GM12891 (cell line): ENCODE data around the gene EID3.

ENCODE experiments used
- DNase-seq: peaks from one replicate; pipeline ENCODE4 v3.0.0; 2011; ENCODE audit warnings: low spot score; ENCODE audit not compliant: insufficient read length
- FAIRE-seq: peaks from 2 replicates; lab custom pipeline; 2011; peaks lifted over from hg19 to GRCh38; lab: Jason Lieb, UNC
- PAX5 ChIP-seq: IDR thresholded peaks from 2 replicates; pipeline ENCODE4 v1.6.1; 2011; ENCODE audit warnings: low read length, moderate library complexity, mild to moderate bottlenecking; ENCODE audit not compliant: insufficient read depth, severe bottlenecking
- POLR2A ChIP-seq: IDR thresholded peaks from 2 replicates; pipeline ENCODE4 v1.6.1; 2011; ENCODE audit warnings: low read depth, low read length, control low read depth
- POLR2AphosphoS5 ChIP-seq: IDR thresholded peaks from 2 replicates; pipeline ENCODE4 v1.6.1; 2011; ENCODE audit warnings: low read depth, low read length, control low read depth
- POU2F2 ChIP-seq: IDR thresholded peaks from 2 replicates; pipeline ENCODE4 v1.6.1; 2011; ENCODE audit warnings: low read depth, mild to moderate bottlenecking, control low read depth, low read length, moderate library complexity
- SPI1 ChIP-seq: IDR thresholded peaks from 2 replicates; pipeline ENCODE4 v1.6.1; 2011; ENCODE audit warnings: low read depth, low read length, control low read depth
- TAF1 ChIP-seq: IDR thresholded peaks from 2 replicates; pipeline ENCODE4 v1.6.1; 2011; ENCODE audit warnings: low read depth, low read length, control low read depth

The EID3 gene

GRCh38 chr12:104296718-104297117, 6.8 kb upstream of the EID3 start:
- DNase-seq, result no peak
- no peak for FAIRE-seq
- TF ChIP-seq POLR2A, result no peak
- no peak for TF ChIP-seq POU2F2
- no peak for TF ChIP-seq PAX5
- TF ChIP-seq POLR2AphosphoS5, result no peak
- TF ChIP-seq TAF1, result no peak
- TF ChIP-seq SPI1, result no peak

DNA sequence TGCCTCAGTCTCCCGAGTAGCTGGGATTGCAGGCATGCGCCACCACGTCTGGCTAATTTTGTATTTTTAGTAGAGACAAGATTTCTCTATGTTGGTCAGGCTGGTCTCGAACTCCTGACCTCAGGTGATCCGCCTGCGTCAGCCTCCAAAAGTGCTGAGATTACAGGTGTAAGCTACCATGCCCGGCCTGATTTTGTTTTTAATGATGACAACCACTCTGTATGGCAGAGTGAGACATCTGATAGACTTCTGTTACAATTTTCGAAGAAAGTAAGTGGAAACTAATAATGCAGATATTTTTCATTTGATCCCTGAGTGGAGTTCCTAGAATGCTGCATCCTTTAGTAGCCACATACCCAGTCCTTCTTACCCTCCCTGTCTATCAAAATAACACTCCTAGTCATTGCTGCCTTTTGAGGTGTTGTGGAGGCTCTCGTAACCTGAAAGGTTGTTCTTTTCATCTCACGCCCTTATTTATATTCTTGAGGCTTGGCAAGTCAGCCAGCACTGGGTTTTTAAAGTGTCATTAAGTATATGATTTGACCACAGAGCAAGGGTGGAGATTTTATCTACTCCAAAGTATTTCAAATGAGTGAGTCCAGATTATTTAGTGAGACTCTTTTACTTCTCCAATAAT, 5.9 kb upstream of the EID3 start:
- FAIRE-seq, result no peak
- DNase-seq, result no peak
- TF ChIP-seq TAF1 (no peak), POU2F2 (no peak), POLR2A (no peak), SPI1 (no peak), PAX5 (no peak), POLR2AphosphoS5 (no peak)

DNA sequence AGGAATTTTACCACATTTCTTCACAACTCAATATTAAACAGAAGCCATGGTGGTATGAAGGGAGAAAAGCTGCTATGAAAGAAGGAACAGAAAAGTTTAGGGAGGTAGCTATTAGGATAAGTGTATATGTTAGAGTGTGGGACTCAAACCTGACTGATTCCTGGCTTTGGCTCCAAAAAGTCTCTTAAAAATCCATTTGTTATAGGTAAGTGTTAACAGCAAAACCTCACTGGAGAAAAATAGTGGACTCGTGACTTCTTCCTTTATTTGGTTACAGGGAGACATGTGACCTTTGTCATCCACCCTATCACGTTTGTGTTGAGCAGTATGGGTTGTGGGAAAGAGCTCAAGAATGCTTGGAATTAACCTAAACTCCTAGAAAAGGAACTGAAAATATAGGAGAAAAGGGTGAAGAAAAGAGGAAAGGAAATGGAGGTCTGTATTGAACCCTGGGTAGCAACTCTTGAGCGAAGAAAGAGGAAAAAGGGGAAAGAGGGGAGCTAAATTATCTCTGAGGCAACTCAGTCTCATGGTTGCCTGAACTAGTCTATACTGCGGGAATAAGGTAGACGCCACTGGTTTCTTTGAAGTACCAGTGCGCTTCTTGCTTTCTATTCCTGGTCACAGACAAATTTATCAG, 3.6 kb upstream of the EID3 start:
- no peak for DNase-seq
- FAIRE-seq, result no peak
- TF ChIP-seq PAX5 (no peak), TAF1 (no peak), POLR2A (no peak), POLR2AphosphoS5 (no peak), SPI1 (no peak), POU2F2 (no peak)

DNA sequence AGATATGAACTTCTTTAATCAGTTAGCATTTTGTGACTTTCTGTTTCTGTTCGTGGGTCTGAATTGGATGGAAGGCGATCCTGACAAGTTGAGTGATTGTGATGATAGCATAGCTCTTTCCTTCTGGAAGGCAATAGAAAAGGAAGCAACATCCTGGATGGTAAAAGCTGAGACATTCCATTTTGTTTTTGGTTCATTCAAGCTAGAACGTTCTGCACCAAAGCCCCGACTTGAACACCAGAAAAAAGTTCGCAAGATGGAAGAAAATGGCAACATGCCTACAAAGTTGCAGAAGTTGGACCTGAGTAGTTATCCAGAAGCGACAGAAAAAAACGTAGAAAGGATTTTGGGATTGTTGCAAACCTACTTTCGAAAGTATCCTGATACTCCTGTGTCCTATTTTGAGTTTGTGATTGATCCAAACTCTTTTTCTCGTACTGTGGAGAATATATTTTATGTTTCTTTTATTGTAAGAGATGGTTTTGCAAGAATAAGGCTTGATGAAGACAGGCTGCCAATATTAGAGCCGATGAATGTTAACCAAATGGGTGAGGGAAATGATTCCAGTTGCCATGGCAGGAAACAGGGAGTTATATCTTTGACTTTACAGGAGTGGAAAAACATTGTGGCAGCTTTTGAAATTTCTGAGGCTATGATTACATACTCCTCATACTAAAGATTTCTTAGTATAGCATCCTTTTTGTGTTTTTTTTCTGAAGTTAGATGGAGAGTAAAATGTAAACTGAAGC, 896 bp downstream of the EID3 start:
- no peak for DNase-seq
- TF ChIP-seq POLR2A (no peak), SPI1 (no peak), POU2F2 (no peak), TAF1 (no peak), PAX5 (no peak), POLR2AphosphoS5 (no peak)
- FAIRE-seq, result no peak

DNA sequence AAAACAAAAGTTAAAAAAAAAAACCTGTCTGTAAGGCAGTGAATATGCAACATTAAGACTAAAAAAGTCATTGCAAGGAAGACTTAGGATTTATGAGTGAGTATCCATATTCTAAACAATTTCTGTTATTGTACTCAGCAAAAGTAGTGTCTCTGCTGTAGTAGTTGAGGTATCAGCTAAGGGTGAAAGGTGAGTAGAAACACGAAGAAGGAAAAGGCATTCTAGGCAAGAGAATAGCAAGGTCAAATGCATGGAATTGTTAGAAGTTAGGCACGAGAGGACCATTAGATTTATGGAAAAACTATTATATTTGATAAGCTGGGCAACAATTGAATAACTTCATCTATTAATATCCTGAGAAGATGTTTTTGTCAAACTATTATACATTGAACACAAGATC, 1.8 kb downstream of the EID3 start:
- no peak for TF ChIP-seq POU2F2
- TF ChIP-seq SPI1, result no peak
- TF ChIP-seq TAF1, result no peak
- no peak for TF ChIP-seq POLR2AphosphoS5
- TF ChIP-seq POLR2A, result no peak
- TF ChIP-seq PAX5, result no peak
- DNase-seq (no peak), FAIRE-seq (no peak)

DNA sequence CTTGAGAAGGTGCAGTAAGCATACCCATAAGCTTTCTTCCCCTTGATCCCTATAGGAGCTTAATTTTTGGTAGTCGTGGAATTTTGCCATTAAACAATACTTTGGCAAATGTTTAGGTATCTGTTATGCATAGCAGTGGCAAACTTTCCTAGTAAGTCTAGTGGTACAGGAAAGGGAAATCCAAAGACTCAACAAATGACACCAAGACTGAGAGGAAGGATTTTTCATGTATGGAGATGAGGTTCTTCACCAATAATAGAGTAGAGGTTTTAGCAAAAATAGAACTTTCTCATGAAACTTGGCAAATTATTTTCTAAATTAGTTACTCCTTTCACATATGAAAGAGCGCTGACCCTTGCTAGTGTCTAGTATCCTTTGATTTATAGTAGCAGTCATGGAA, 2.8 kb downstream of the EID3 start:
- FAIRE-seq, result no peak
- no peak for DNase-seq
- no peak for TF ChIP-seq POLR2A
- TF ChIP-seq SPI1, result no peak
- TF ChIP-seq POLR2AphosphoS5, result no peak
- no peak for TF ChIP-seq PAX5
- no peak for TF ChIP-seq TAF1
- no peak for TF ChIP-seq POU2F2

DNA sequence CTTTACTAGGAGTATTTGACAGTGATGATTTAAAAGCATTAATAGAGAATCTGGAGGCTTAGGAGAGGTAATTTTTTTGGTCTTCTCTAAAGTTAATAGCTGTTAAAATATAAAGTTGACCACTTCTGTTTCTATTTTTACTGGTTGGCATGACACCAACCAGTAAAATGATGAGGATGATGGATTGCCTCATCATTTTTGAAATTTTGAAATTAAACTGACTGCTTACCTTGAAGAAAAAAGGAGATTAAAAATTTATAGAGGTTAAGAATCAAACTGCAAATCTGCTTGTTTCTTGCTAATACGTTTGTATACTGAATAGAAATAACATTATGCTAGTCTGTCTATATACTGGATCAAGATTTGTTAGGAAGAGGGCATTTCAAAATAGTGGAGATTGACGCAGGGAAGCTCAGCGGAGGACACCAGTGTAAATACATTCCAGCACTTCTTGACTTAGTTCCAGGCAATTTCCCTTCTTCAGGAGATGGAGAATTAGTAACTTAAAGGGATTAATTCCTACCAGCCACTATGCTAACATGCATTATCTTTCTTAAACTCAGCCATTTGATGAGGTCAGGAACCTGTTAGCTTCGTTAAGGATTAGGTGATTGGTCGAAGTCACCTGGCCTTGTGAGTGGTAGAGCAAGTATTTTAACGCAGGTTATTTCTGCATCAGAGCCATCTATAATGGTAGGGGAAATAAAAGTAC, 3.6 kb downstream of the EID3 start:
- no peak for DNase-seq

GRCh38 chr12:104307655-104308000, 4.1 kb downstream of the EID3 start:
- FAIRE-seq (no peak), DNase-seq (no peak)
- no peak for TF ChIP-seq POLR2A
- no peak for TF ChIP-seq SPI1
- TF ChIP-seq POLR2AphosphoS5, result no peak
- TF ChIP-seq TAF1, result no peak
- no peak for TF ChIP-seq POU2F2
- TF ChIP-seq PAX5, result no peak

More for the DNA sequence above, 3.6 kb downstream of the EID3 start:
- TF ChIP-seq PAX5 (no peak), SPI1 (no peak), POU2F2 (no peak), POLR2A (no peak), POLR2AphosphoS5 (no peak), TAF1 (no peak)
- no peak for FAIRE-seq

GRCh38 chr12:104309446-104309993, 6.0 kb downstream of the EID3 start:
- FAIRE-seq (no peak), DNase-seq (no peak)
- TF ChIP-seq POU2F2 (no peak), POLR2A (no peak), POLR2AphosphoS5 (no peak), TAF1 (no peak), SPI1 (no peak), PAX5 (no peak)
